ENCODE measurements around the gene KIRREL2.

KIRREL2 gene

DNA sequence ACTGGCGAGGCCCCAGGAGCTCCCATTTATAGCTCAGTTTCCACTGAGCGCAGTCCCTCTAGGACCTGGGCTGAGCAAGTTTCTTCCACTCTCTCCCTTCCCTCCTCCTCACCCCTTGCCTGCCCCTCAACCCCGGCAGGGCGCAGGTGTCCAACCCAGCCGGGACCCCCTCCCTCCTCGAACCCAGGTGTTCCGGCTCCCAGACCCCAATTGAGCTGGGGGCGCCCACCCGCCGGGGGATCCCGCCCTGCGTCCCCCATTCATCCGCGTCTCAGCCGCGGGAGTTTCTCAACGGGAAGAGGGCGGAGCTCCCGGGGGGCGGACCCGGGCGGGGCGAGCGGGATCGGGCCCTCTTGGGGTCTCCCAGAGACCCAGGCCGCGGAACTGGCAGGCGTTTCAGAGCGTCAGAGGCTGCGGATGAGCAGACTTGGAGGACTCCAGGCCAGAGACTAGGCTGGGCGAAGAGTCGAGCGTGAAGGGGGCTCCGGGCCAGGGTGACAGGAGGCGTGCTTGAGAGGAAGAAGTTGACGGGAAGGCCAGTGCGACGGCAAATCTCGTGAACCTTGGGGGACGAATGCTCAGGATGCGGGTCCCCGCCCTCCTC lies at the start of gene KIRREL2:
KIRREL2 (plus strand) TSS at position 366 of the 604 bp plus-strand sequence; CDS start at position 575, 209 bp downstream.
- Histone ChIP-seq H3K4me2 (ENCODE audit: low read depth, low read length, poor library complexity, severe bottlenecking) (peak within 1 kb of the TSS; percentile 77), H3K79me2 (ENCODE audit: insufficient read depth, low read length) (no peaks in the 10 kb centered on the region), H3K9me2 (replicated peaks; ENCODE audit: low read depth, low read length) (no peaks in the 10 kb centered on the region), H3K9ac (ENCODE audit: low read depth, low read length, poor library complexity, severe bottlenecking) (peak within 1 kb of the TSS; percentile 64), H4K20me1 (ENCODE audit: insufficient read depth, low read length, poor library complexity, severe bottlenecking) (no peaks in the 10 kb centered on the region), H3K36me3 (ENCODE audit: insufficient read depth, low read length) (no peaks in the 10 kb centered on the region), H3K9me3 (ENCODE audit: insufficient read depth, low read depth, low read length) (no peaks in the 10 kb centered on the region), H3K4me3 (ENCODE audit: low read length, poor library complexity, severe bottlenecking) (peak within 1 kb of the TSS; percentile 71), H2AFZ (ENCODE audit: low read length) (peak within 1 kb of the TSS; percentile 97), H3K27me3 (ENCODE audit: insufficient read depth, low read length, poor library complexity, severe bottlenecking) (no peaks in the 10 kb centered on the region), H3K4me1 (ENCODE audit: insufficient read depth, low read length, poor library complexity, severe bottlenecking) (peaks cover 4% of the 10 kb centered on the region), H3F3A (ENCODE audit: low read depth) (no peaks in the 10 kb centered on the region)
- TF ChIP-seq, protein P1, sequence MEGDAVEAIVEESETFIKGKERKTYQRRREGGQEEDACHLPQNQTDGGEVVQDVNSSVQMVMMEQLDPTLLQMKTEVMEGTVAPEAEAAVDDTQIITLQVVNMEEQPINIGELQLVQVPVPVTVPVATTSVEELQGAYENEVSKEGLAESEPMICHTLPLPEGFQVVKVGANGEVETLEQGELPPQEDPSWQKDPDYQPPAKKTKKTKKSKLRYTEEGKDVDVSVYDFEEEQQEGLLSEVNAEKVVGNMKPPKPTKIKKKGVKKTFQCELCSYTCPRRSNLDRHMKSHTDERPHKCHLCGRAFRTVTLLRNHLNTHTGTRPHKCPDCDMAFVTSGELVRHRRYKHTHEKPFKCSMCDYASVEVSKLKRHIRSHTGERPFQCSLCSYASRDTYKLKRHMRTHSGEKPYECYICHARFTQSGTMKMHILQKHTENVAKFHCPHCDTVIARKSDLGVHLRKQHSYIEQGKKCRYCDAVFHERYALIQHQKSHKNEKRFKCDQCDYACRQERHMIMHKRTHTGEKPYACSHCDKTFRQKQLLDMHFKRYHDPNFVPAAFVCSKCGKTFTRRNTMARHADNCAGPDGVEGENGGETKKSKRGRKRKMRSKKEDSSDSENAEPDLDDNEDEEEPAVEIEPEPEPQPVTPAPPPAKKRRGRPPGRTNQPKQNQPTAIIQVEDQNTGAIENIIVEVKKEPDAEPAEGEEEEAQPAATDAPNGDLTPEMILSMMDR (conservative IDR thresholded peaks at IDR 0.05; ENCODE audit: low read length) = no peak

DNA sequence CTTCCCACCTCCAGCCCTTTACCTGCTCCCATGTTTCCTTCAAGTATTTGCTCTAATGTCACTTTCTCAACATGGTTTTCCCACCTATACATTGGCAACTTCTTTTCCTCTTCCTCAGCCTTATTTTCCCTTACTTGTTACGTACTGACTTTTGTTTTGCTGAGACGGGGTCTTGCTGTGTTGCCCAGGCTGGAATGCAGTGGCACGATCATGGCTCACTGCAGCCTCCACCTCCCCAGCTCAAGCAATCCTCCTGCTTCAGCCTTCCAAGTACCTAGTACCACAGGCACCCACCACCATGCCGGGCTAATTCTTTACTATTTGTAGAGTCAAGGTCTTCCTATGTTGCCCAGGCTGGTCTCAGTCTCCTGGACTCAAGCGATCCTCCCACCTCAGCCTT lies 49.1 kb upstream of the KIRREL2 start:
- Histone ChIP-seq H3K4me2 (ENCODE audit: low read depth, low read length, poor library complexity, severe bottlenecking) (no peak overlapping the region), H3K4me3 (ENCODE audit: low read length, poor library complexity, severe bottlenecking) (no peak overlapping the region), H3K9ac (ENCODE audit: low read depth, low read length, poor library complexity, severe bottlenecking) (no peak overlapping the region), H3K4me1 (ENCODE audit: insufficient read depth, low read length, poor library complexity, severe bottlenecking) (peaks cover 15% of the 10 kb centered on the region), H3K9me3 (ENCODE audit: insufficient read depth, low read depth, low read length) (no peaks in the 10 kb centered on the region), H3F3A (ENCODE audit: low read depth) (no peaks in the 10 kb centered on the region), H3K79me2 (ENCODE audit: insufficient read depth, low read length) (no peaks in the 10 kb centered on the region), H3K9me2 (replicated peaks; ENCODE audit: low read depth, low read length) (no peaks in the 10 kb centered on the region), H4K20me1 (ENCODE audit: insufficient read depth, low read length, poor library complexity, severe bottlenecking) (no peaks in the 10 kb centered on the region), H3K36me3 (ENCODE audit: insufficient read depth, low read length) (no peaks in the 10 kb centered on the region), H2AFZ (ENCODE audit: low read length) (no peak overlapping the region), H3K27me3 (ENCODE audit: insufficient read depth, low read length, poor library complexity, severe bottlenecking) (no peaks in the 10 kb centered on the region)
- TF ChIP-seq, protein P1 (conservative IDR thresholded peaks at IDR 0.05; ENCODE audit: low read length) = no peak
- no peak for TF ChIP-seq EZH2phosphoT487 (IDR thresholded peaks at IDR 0.05; ENCODE audit: borderline replicate concordance)

- no peak overlapping the region for H2AFZ ChIP-seq (ENCODE audit: low read length)
- H3K79me2 ChIP-seq (ENCODE audit: insufficient read depth, low read length) = no peaks in the 10 kb centered on the region
- no peak overlapping the region for H3K4me2 ChIP-seq (ENCODE audit: low read depth, low read length, poor library complexity, severe bottlenecking)
- no peaks in the 10 kb centered on the region for H4K20me1 ChIP-seq (ENCODE audit: insufficient read depth, low read length, poor library complexity, severe bottlenecking)
- H3K27me3 ChIP-seq (ENCODE audit: insufficient read depth, low read length, poor library complexity, severe bottlenecking) = no peaks in the 10 kb centered on the region
- H3F3A ChIP-seq (ENCODE audit: low read depth) = no peaks in the 10 kb centered on the region
- no peak overlapping the region for H3K4me3 ChIP-seq (ENCODE audit: low read length, poor library complexity, severe bottlenecking)
- no peak for TF ChIP-seq EZH2phosphoT487 (IDR thresholded peaks at IDR 0.05; ENCODE audit: borderline replicate concordance)
- TF ChIP-seq, protein P1 (conservative IDR thresholded peaks at IDR 0.05; ENCODE audit: low read length) = no peak
- H3K4me1 ChIP-seq (ENCODE audit: insufficient read depth, low read length, poor library complexity, severe bottlenecking) = no peaks in the 10 kb centered on the region
- H3K36me3 ChIP-seq (ENCODE audit: insufficient read depth, low read length) = no peaks in the 10 kb centered on the region
- no peak overlapping the region for H3K9ac ChIP-seq (ENCODE audit: low read depth, low read length, poor library complexity, severe bottlenecking)
- no peaks in the 10 kb centered on the region for H3K9me2 ChIP-seq (replicated peaks; ENCODE audit: low read depth, low read length)
- no peaks in the 10 kb centered on the region for H3K9me3 ChIP-seq (ENCODE audit: insufficient read depth, low read depth, low read length)
These were observed 45.1 kb upstream of the KIRREL2 start for GRCh38 chr19:35811317-35812219.
